GM12801 (cell line): ENCODE results near the gene PPP1R12A.

ENCODE experiments used
- TF ChIP-seq, protein P1 (sequence below): IDR thresholded peaks from one replicate; pipeline ENCODE4 v1.5.1; 2011; ENCODE audit warnings: control low read depth; ENCODE audit not compliant: insufficient read length; ENCODE audit errors: extremely low read depth

The PPP1R12A gene

DNA sequence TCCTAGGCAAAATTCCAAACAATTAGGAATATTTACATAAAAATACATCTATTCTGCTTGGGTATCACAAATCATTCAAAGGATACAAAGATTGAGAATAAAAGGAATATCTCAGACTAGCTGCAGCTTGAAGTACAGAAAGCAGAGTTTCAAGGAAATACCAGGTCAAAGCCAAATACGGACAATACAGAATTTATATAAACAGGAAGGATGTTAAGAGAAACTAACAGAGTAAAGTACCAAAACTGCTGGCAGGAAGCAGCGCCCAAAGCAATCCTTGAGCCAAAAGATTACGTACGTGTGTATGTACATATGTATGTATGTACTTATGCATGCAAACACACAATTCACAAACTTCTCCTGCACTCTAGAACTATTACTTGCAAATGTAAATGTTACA lies 86.6 kb downstream of the PPP1R12A start:
- TF ChIP-seq, protein P1, sequence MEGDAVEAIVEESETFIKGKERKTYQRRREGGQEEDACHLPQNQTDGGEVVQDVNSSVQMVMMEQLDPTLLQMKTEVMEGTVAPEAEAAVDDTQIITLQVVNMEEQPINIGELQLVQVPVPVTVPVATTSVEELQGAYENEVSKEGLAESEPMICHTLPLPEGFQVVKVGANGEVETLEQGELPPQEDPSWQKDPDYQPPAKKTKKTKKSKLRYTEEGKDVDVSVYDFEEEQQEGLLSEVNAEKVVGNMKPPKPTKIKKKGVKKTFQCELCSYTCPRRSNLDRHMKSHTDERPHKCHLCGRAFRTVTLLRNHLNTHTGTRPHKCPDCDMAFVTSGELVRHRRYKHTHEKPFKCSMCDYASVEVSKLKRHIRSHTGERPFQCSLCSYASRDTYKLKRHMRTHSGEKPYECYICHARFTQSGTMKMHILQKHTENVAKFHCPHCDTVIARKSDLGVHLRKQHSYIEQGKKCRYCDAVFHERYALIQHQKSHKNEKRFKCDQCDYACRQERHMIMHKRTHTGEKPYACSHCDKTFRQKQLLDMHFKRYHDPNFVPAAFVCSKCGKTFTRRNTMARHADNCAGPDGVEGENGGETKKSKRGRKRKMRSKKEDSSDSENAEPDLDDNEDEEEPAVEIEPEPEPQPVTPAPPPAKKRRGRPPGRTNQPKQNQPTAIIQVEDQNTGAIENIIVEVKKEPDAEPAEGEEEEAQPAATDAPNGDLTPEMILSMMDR = no peak

DNA sequence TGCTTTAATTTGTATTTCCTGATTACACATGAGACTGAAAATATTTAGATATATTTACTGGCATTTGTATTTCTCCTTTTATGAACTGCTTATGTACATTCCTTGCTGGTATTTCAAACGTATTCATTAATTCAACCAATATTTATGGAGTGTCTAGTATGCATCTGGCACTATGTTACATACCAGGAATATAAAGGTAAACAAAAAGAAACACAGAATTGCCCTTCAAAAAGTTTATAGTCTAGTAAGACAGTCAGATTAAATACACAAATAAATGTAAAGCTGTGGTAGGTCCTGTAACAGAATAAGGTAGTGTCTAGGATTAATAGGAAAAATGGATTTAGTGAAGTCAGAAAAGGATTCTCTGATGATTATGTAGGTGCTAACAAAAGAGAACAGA lies 87.5 kb downstream of the PPP1R12A start:
- TF ChIP-seq, protein P1 = no peak

DNA sequence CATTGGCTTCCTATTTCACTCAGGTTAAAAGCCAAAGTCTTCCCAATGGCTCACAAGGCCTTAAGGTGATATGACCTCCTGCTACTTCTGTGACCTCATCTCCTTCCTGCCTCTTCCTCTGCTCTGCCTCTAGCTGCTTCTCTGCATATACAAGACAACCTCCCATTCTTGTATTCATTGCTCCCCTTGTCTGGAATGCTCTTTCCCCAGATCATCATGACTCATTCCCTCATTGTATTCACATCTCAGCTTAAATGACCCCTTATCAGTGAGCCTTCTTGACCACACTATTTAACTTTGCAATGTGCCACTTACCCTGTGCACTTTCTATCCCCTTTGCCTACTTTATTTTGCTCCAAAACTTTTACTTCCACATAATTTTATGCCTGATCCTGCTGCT lies 90.2 kb downstream of the PPP1R12A start:
- TF ChIP-seq, protein P1 = no peak

DNA sequence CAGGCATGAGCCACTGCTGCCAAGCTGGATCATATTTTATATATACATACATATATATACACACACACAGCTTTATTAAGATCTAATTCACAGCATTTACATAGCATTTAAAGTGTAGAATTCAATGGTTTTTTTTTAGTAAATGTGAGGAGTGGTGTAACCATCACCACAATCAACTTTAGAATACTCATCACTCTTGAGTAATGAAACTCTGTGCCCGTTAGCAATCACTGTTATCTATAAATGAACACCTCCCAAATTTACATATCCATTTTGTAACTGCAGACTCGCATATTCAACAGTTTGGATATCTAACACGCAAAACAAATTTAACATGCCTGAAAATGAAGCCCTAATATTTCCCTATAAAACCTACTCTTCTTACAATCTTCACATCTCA lies 90.9 kb downstream of the PPP1R12A start:
- TF ChIP-seq, protein P1 = no peak

DNA sequence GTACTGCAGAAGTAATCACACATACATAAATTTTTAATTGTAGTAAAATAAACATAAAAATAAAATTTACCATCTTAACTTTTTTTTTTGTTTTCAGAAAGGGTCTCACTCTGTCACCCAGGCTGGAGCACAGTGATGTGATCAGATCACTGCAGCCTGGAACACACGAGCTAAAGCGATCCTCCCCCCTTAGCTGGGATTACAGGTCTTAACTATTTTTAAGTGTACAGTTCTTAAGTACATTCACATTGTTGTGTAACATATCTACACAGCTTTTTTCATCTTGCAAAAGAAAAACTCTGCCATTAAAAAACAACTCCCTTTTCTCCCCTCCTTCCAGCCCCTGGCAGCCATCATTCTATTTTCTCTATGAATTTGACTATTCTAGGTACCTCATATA lies 92.3 kb downstream of the PPP1R12A start:
- TF ChIP-seq, protein P1 = no peak

DNA sequence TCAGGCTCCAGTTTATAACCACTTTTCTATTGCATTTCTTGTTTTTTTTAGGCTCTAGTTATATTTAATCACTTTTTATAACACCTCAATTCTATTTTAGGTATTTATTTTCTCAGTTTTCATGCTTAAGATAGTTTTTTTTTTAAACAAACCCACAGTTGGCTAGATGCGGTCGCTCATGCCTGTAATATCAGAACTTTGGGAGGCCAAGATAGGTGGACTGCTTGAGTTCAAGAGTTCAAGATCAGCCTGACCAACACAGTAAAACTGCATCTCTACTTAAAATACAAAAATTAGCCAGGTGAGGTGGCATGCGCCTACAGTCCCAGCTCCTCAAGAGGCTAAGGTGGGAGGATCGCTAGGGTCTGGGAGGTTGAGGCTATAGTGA lies 93.0 kb downstream of the PPP1R12A start:
- TF ChIP-seq, protein P1 = no peak

DNA sequence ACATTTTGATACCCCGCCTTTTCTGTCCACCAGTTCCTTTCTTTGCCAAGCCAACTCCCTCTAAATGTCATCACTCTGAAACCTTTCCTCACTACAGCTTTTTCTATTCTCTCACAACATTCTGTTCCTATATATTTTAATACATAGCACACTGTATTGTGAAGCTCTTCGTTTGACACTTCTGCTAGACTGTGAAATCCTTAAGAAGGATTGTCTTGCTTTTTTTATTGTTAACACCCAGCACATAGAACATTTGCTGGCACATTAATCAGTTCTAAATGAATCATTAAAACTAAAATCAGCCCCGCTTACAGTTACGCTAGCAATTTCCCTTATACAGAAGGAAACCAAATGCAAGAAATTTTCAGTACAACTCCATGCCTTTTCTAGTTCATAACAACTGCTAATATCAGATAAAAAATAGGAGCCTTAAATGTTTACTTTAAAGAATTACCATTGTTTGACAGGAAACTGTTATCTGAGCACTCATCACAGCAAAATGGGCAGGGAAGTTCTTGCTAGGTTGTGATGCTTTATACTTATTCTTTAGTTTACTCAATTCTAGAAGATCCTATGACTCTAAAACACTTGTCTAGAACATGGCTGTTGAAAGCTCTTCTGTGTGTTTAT lies 93.5 kb downstream of the PPP1R12A start:
- TF ChIP-seq, protein P1 = no peak
